ENCODE measurements around the gene NPDC1.

- TF ChIP-seq EZH2 (IDR thresholded peaks at IDR 0.05) (no peak), CTCF (IDR thresholded peaks at IDR 0.05) (no peak), EZH2phosphoT487 (IDR thresholded peaks at IDR 0.05) (no peak)
Measured at GRCh38 chr9:137056739-137057415, 10.9 kb upstream of the NPDC1 start.
